Measurements from ENCODE around the gene FAM81A.

- no peak for TF ChIP-seq ZFX (IDR thresholded peaks at IDR 0.05)
- TF ChIP-seq CTCF (conservative IDR thresholded peaks at IDR 0.05), result no peak
Measured at GRCh38 chr15:59484399-59484798, 46.4 kb downstream of the FAM81A start.
